Smooth muscle cell (in vitro differentiated cells): ENCODE data around the gene MAP3K20. TPM values are rescaled to one million over a fixed set of nuclear protein-coding genes. Genes with fewer than 3 reads are reported as not detected.

Experiments used
- DNase-seq: peaks from one replicate; lab custom pipeline; 2025; ENCODE audit not compliant: unreplicated experiment; lab: John Stamatoyannopoulos, UW
- H2AFZ ChIP-seq: fragments of 200-600 bp; sonication (generic); 2 replicates; pipeline ENCODE4 v1.6.0; 2016; ENCODE audit warnings: antibody characterized with exemption, low read depth, mild to moderate bottlenecking
- H3F3A ChIP-seq: fragments of 200-600 bp; sonication (generic); 2 replicates; pipeline ENCODE4 v1.6.0; 2017; ENCODE audit warnings: antibody characterized with exemption, low read depth
- H3K27ac ChIP-seq: fragments of 200-600 bp; sonication (generic); 2 replicates; pipeline ENCODE4 v1.5.1; 2016; ENCODE audit warnings: low read depth, mild to moderate bottlenecking
- H3K27me3 ChIP-seq: fragments of 200-600 bp; sonication (generic); 2 replicates; pipeline ENCODE4 v1.6.1; 2016; ENCODE audit warnings: low read depth, mild to moderate bottlenecking
- H3K36me3 ChIP-seq: fragments of 200-600 bp; sonication (generic); 2 replicates; pipeline ENCODE4 v1.5.1; 2016; ENCODE audit warnings: low read depth
- H3K4me1 ChIP-seq: fragments of 200-600 bp; sonication (generic); 2 replicates; pipeline ENCODE4 v1.5.1; 2016; ENCODE audit warnings: low read depth
- H3K4me2 ChIP-seq: fragments of 200-600 bp; sonication (generic); 2 replicates; pipeline ENCODE4 v1.6.0; 2016; ENCODE audit warnings: mild to moderate bottlenecking
- H3K4me3 ChIP-seq: fragments of 200-600 bp; sonication (generic); 2 replicates; pipeline ENCODE4 v1.5.1; 2016; ENCODE audit warnings: mild to moderate bottlenecking
- H3K79me2 ChIP-seq: fragments of 200-600 bp; sonication (generic); 2 replicates; pipeline ENCODE4 v1.6.0; 2016; ENCODE audit warnings: low read depth, mild to moderate bottlenecking
- H3K9ac ChIP-seq: fragments of 200-600 bp; sonication (generic); 2 replicates; pipeline ENCODE4 v1.6.0; 2016; ENCODE audit warnings: low read depth
- H3K9me3 ChIP-seq: fragments of 200-600 bp; sonication (generic); replicated peaks from 2 replicates; pipeline ENCODE4 v1.5.1; 2016; ENCODE audit warnings: low read depth
- H4K20me1 ChIP-seq: fragments of 200-600 bp; sonication (generic); 2 replicates; pipeline ENCODE4 v1.6.0; 2016; ENCODE audit warnings: low read depth
- WGBS: methylation state at CpG from one replicate; pipeline ENCODE4 v1.1.7; 2016; ENCODE audit warnings: low lambda C conversion rate; 5-methylcytosine and 5-hydroxymethylcytosine counted together
- polyA plus RNA-seq: library from polyadenylated mRNA; unstranded; fragments of >200 nt; fragmentation: Nextera tagmentation; extraction: Ambion mirVana; gene quantifications from 2 replicates; pipeline ENCODE4 v1.2.1, GENCODE V29; 2016
- total RNA-seq: library from RNA; depleted of rRNA; stranded (reverse); fragments of >200 nt; gene quantifications from 2 replicates; pipeline ENCODE4 v1.2.3, GENCODE V29; 2014
- TF ChIP-seq, protein P1 (sequence below): fragments of 200-600 bp; sonication (generic); IDR thresholded peaks from 2 replicates; pipeline ENCODE4 v1.5.1; 2017; ENCODE audit warnings: borderline replicate concordance, mild to moderate bottlenecking, antibody characterized with exemption; ENCODE audit not compliant: insufficient read depth, poor library complexity, severe bottlenecking

The MAP3K20 gene
- total and polyA plus RNA-seq, 2 experiments from 2014 or later, result 25.8 to 29.2 TPM

DNA sequence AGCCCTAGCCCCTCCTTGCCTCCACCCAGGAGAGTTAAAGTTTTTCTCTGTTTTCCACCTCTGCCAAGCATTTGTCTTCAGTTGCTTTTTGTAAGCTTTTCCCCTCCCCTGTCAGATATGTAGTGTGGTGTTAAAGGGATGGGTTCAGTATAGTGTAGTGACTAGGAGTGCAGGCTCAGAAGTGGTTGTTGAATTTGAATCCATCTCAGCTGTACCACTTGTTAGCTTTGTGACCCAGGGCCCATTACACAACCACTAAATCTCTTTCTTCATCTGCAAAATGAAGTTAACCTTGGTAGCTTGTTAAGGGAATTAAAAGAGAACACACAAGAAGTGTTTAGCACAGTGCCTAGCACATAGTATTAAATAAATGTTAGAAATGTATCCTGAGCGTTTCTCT lies 56.9 kb downstream of the MAP3K20 start:
- Histone ChIP-seq H3K9ac (no peak overlapping the region), H3K4me2 (no peak overlapping the region), H3K79me2 (peaks cover 2% of the 10 kb centered on the region), H3K27me3 (no peaks in the 10 kb centered on the region), H3K27ac (no peak overlapping the region), H3K4me3 (no peak overlapping the region), H3K4me1 (peaks cover 7% of the 10 kb centered on the region), H3K36me3 (no peaks in the 10 kb centered on the region), H3F3A (no peaks in the 10 kb centered on the region), H2AFZ (no peak overlapping the region), H4K20me1 (peaks cover 12% of the 10 kb centered on the region), H3K9me3 (no peaks in the 10 kb centered on the region)
- TF ChIP-seq, protein P1, sequence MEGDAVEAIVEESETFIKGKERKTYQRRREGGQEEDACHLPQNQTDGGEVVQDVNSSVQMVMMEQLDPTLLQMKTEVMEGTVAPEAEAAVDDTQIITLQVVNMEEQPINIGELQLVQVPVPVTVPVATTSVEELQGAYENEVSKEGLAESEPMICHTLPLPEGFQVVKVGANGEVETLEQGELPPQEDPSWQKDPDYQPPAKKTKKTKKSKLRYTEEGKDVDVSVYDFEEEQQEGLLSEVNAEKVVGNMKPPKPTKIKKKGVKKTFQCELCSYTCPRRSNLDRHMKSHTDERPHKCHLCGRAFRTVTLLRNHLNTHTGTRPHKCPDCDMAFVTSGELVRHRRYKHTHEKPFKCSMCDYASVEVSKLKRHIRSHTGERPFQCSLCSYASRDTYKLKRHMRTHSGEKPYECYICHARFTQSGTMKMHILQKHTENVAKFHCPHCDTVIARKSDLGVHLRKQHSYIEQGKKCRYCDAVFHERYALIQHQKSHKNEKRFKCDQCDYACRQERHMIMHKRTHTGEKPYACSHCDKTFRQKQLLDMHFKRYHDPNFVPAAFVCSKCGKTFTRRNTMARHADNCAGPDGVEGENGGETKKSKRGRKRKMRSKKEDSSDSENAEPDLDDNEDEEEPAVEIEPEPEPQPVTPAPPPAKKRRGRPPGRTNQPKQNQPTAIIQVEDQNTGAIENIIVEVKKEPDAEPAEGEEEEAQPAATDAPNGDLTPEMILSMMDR, result no peak
- 97% methylated on average over 1 of the region's 1 CpG for WGBS
- no peak for DNase-seq

GRCh38 chr2:173134703-173135102 lies 59.1 kb downstream of the MAP3K20 start:
- Histone ChIP-seq H3K4me3 (no peak overlapping the region), H3K36me3 (no peaks in the 10 kb centered on the region), H3K27me3 (no peaks in the 10 kb centered on the region), H3K9me3 (no peaks in the 10 kb centered on the region), H3K4me1 (peaks cover 7% of the 10 kb centered on the region), H3K4me2 (no peak overlapping the region), H3F3A (no peaks in the 10 kb centered on the region), H3K9ac (no peak overlapping the region), H3K27ac (no peak overlapping the region), H4K20me1 (peaks cover 12% of the 10 kb centered on the region), H2AFZ (no peak overlapping the region), H3K79me2 (no peaks in the 10 kb centered on the region)
- WGBS, result 44% methylated on average over 4 of the region's 4 CpGs
- TF ChIP-seq, protein P1, result no peak
- no peak for DNase-seq

DNA sequence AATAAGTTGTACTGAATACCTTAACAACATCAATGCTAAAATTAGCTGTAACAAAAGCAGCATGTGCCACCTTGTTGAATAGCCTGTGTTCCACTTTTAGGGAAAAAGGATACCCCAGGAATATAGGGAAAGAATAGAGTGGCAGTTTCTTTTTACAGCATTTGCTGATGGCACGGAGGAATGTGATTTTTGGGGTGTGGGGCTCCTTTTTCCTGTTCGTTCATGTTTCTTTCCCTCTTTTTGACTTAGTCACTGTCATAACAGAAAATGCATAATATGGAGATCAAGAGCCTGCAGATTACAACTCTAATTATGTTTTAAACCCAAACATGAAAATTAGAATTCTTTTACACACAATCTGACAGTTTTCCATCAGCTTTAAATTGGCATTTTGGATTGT lies 60.4 kb downstream of the MAP3K20 start:
- no peak for DNase-seq
- Histone ChIP-seq H3K9ac (no peak overlapping the region), H4K20me1 (peaks cover 12% of the 10 kb centered on the region), H3K4me3 (no peak overlapping the region), H3K27me3 (no peaks in the 10 kb centered on the region), H2AFZ (no peak overlapping the region), H3K4me1 (peaks cover 7% of the 10 kb centered on the region), H3K27ac (no peak overlapping the region), H3F3A (no peaks in the 10 kb centered on the region), H3K79me2 (peaks cover under 1% of the 10 kb centered on the region), H3K36me3 (no peaks in the 10 kb centered on the region), H3K9me3 (no peaks in the 10 kb centered on the region), H3K4me2 (peak overlapping the region; percentile 31)
- TF ChIP-seq, protein P1, result no peak
- WGBS, result 92% methylated on average over 2 of the region's 2 CpGs

DNA sequence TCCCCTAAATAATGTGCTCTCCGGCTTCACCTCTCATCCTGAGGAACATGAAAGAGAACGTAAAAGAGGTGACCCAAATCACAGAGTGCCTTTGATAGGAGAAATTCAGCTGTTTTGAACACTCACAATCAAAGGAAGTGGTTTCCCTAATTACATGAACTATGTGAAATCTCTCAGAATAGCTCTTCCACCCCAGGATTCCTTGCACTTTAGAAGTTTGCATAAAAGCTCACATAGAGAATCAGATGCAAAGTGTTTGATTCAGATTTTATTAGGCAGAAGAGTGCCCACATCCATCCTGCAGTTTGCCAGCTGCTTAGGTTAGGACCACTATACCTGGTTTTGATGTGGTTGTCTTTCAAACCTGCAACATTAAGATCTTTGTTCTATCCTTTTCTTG lies 61.0 kb downstream of the MAP3K20 start:
- Histone ChIP-seq H3K27me3 (no peaks in the 10 kb centered on the region), H3K4me2 (peak overlapping the region; percentile 31), H3K9ac (no peak overlapping the region), H3K27ac (no peak overlapping the region), H3K9me3 (no peaks in the 10 kb centered on the region), H3K79me2 (peaks cover 6% of the 10 kb centered on the region), H4K20me1 (peaks cover 9% of the 10 kb centered on the region), H2AFZ (no peak overlapping the region), H3K36me3 (no peaks in the 10 kb centered on the region), H3F3A (no peaks in the 10 kb centered on the region), H3K4me1 (peaks cover 7% of the 10 kb centered on the region), H3K4me3 (no peak overlapping the region)
- 78% methylated on average over 2 of the region's 2 CpGs for WGBS
- DNase-seq, result no peak
- TF ChIP-seq, protein P1, result no peak
